HUES48 (cell line): ENCODE measurements around the gene NFIC.
"Not testable (repeated sequence)": the region's sequence is repeated elsewhere in the genome, so short reads cannot be mapped to it uniquely, and the experiment has no call there.

Source experiments
- H3K27ac ChIP-seq: one replicate; pipeline ENCODE4 v1.7.0; 2013; ENCODE audit warnings: low read depth, low read length, inconsistent platforms
- H3K27me3 ChIP-seq: 2 replicates; pipeline ENCODE4 v1.6.1; 2013; ENCODE audit warnings: mild to moderate bottlenecking, low read length; ENCODE audit not compliant: control insufficient read depth, insufficient read depth
- H3K36me3 ChIP-seq: 2 replicates; pipeline ENCODE4 v1.6.1; 2013; ENCODE audit warnings: low read length; ENCODE audit not compliant: control insufficient read depth, insufficient read depth
- H3K4me1 ChIP-seq: 2 replicates; pipeline ENCODE4 v1.6.1; 2013; ENCODE audit warnings: mild to moderate bottlenecking, low read length; ENCODE audit not compliant: control insufficient read depth, insufficient read depth
- H3K4me3 ChIP-seq: 2 replicates; pipeline ENCODE4 v1.5.1; 2013; ENCODE audit warnings: mild to moderate bottlenecking, low read depth, low read length
- H3K9ac ChIP-seq: 2 replicates; pipeline ENCODE4 v1.6.1; 2013; ENCODE audit warnings: mild to moderate bottlenecking, low read depth, low read length, moderate library complexity
- H3K9me3 ChIP-seq: 2 replicates; pipeline ENCODE4 v1.6.1; 2013; ENCODE audit warnings: low read length; ENCODE audit not compliant: control insufficient read depth, insufficient read depth

The NFIC gene

GRCh38 chr19:3325451-3325850, 40.9 kb upstream of the NFIC start:
- no peak overlapping the region for H3K27ac ChIP-seq
- H3K9me3 ChIP-seq: no peaks in the 10 kb centered on the region
- H3K4me1 ChIP-seq: no peaks in the 10 kb centered on the region
- no peak overlapping the region for H3K4me3 ChIP-seq
- no peaks in the 10 kb centered on the region for H3K36me3 ChIP-seq
- no peak overlapping the region for H3K9ac ChIP-seq
- peaks cover 9% of the 10 kb centered on the region for H3K27me3 ChIP-seq

GRCh38 chr19:3328743-3329142, 37.6 kb upstream of the NFIC start:
- H3K4me3 ChIP-seq: no peak overlapping the region
- no peaks in the 10 kb centered on the region for H3K27me3 ChIP-seq
- H3K36me3 ChIP-seq: no peaks in the 10 kb centered on the region
- H3K9ac ChIP-seq: no peak overlapping the region
- H3K27ac ChIP-seq: no peak overlapping the region
- no peaks in the 10 kb centered on the region for H3K4me1 ChIP-seq
- H3K9me3 ChIP-seq: no peaks in the 10 kb centered on the region

- H3K27ac ChIP-seq: no peak overlapping the region
- H3K9me3 ChIP-seq: no peaks in the 10 kb centered on the region
- no peaks in the 10 kb centered on the region for H3K36me3 ChIP-seq
- H3K9ac ChIP-seq: no peak overlapping the region
- H3K4me3 ChIP-seq: no peak overlapping the region
- no peaks in the 10 kb centered on the region for H3K27me3 ChIP-seq
- no peaks in the 10 kb centered on the region for H3K4me1 ChIP-seq
Measured at GRCh38 chr19:3330047-3330446, 36.3 kb upstream of the NFIC start.

GRCh38 chr19:3332232-3332631, 34.2 kb upstream of the NFIC start:
- not testable (repeated sequence) for H3K9me3 ChIP-seq, H3K36me3 ChIP-seq, H3K4me1 ChIP-seq, H3K9ac ChIP-seq, H3K27me3 ChIP-seq, H3K27ac ChIP-seq, H3K4me3 ChIP-seq

- Histone ChIP-seq H3K36me3 (no peaks in the 10 kb centered on the region), H3K4me3 (no peak overlapping the region), H3K9me3 (no peaks in the 10 kb centered on the region), H3K27me3 (no peaks in the 10 kb centered on the region), H3K27ac (no peak overlapping the region), H3K9ac (no peak overlapping the region), H3K4me1 (no peaks in the 10 kb centered on the region)
Measured at GRCh38 chr19:3333020-3333583, 33.3 kb upstream of the NFIC start.

GRCh38 chr19:3333662-3334061, 32.7 kb upstream of the NFIC start:
- Histone ChIP-seq H3K4me3 (no peak overlapping the region), H3K9ac (no peak overlapping the region), H3K36me3 (no peaks in the 10 kb centered on the region), H3K9me3 (no peaks in the 10 kb centered on the region), H3K27me3 (no peaks in the 10 kb centered on the region), H3K27ac (no peak overlapping the region), H3K4me1 (no peaks in the 10 kb centered on the region)

GRCh38 chr19:3334749-3335430, 31.5 kb upstream of the NFIC start:
- H3K36me3 ChIP-seq, H3K9me3 ChIP-seq, H3K4me3 ChIP-seq, H3K9ac ChIP-seq, H3K27me3 ChIP-seq, H3K27ac ChIP-seq, H3K4me1 ChIP-seq: not testable (repeated sequence)

GRCh38 chr19:3335431-3336350, 30.7 kb upstream of the NFIC start:
- Histone ChIP-seq H3K4me1 (no peaks in the 10 kb centered on the region), H3K4me3 (no peak overlapping the region), H3K27me3 (0 out of 2 replicates have a peak, but pooled peaks cover 5% of the 10 kb centered on the region), H3K9ac (no peak overlapping the region), H3K36me3 (no peaks in the 10 kb centered on the region), H3K9me3 (no peaks in the 10 kb centered on the region), H3K27ac (no peak overlapping the region)

GRCh38 chr19:3336351-3336679, 30.1 kb upstream of the NFIC start:
- Histone ChIP-seq H3K4me1 (no peaks in the 10 kb centered on the region), H3K27ac (no peak overlapping the region), H3K4me3 (no peak overlapping the region), H3K36me3 (no peaks in the 10 kb centered on the region), H3K9ac (no peak overlapping the region), H3K27me3 (0 out of 2 replicates have a peak, but pooled peaks cover 5% of the 10 kb centered on the region), H3K9me3 (no peaks in the 10 kb centered on the region)

- no peaks in the 10 kb centered on the region for H3K9me3 ChIP-seq
- no peak overlapping the region for H3K4me3 ChIP-seq
- H3K4me1 ChIP-seq: no peaks in the 10 kb centered on the region
- H3K9ac ChIP-seq: no peak overlapping the region
- H3K36me3 ChIP-seq: no peaks in the 10 kb centered on the region
- no peak overlapping the region for H3K27ac ChIP-seq
- 0 out of 2 replicates have a peak, but pooled peaks cover 5% of the 10 kb centered on the region for H3K27me3 ChIP-seq
Measured at GRCh38 chr19:3336680-3337523, 29.5 kb upstream of the NFIC start.
